Renal cortex interstitium (tissue), 11 donors: ENCODE measurements around the gene SORBS1. TPM values are rescaled to one million over a fixed set of nuclear protein-coding genes. Genes with fewer than 3 reads are reported as not detected.

ENCODE experiments used
- DNase-seq, 11 donors: peaks; one replicate each; pipeline ENCODE4 v3.0.0-alpha.2; 2013; ENCODE audit warnings: low read depth in 9 of 11, low spot score in 4 of 11; ENCODE audit errors: extremely low read depth in 1 of 11
- polyA plus RNA-seq, 3 donors: library from polyadenylated mRNA; unstranded; fragments of 120-200 nt; gene quantifications; one replicate each; pipeline ENCODE4 v1.2.1, GENCODE V29; 2013; ENCODE audit not compliant: insufficient read length in 3 of 3

SORBS1 gene
- polyA plus RNA-seq, 3 donors, result 30.9 to 37.1 (median 35.2) TPM

GRCh38 chr10:95545981-95546380 lies 15.2 kb downstream of the SORBS1 start:
- DNase-seq, result no peak

GRCh38 chr10:95544783-95545500 lies 16.2 kb downstream of the SORBS1 start:
- no peak for DNase-seq

GRCh38 chr10:95543459-95543858 lies 17.7 kb downstream of the SORBS1 start:
- DNase-seq, result no peak

GRCh38 chr10:95542761-95543160 lies 18.4 kb downstream of the SORBS1 start:
- DNase-seq, result no peak

GRCh38 chr10:95542330-95542729 lies 18.8 kb downstream of the SORBS1 start:
- no peak for DNase-seq

GRCh38 chr10:95540514-95541052 lies 20.6 kb downstream of the SORBS1 start:
- no peak for DNase-seq

GRCh38 chr10:95539560-95540284 lies 21.4 kb downstream of the SORBS1 start:
- DNase-seq, result no peak

GRCh38 chr10:95538412-95538811 lies 22.8 kb downstream of the SORBS1 start:
- no peak for DNase-seq

- no peak for DNase-seq
Measured at GRCh38 chr10:95537542-95537927, 23.6 kb downstream of the SORBS1 start.

- no peak for DNase-seq
Measured at GRCh38 chr10:95536894-95537541, 24.2 kb downstream of the SORBS1 start.

- no peak for DNase-seq
Measured at GRCh38 chr10:95536017-95536416, 25.2 kb downstream of the SORBS1 start.

GRCh38 chr10:95535526-95535925 lies 25.6 kb downstream of the SORBS1 start:
- no peak for DNase-seq

- no peak for DNase-seq
Measured at GRCh38 chr10:95533590-95533989, 27.6 kb downstream of the SORBS1 start.

GRCh38 chr10:95532536-95532935 lies 28.6 kb downstream of the SORBS1 start:
- DNase-seq, result no peak

- no peak for DNase-seq
Measured at GRCh38 chr10:95531994-95532399, 29.2 kb downstream of the SORBS1 start.

GRCh38 chr10:95531058-95531809 lies 29.9 kb downstream of the SORBS1 start:
- DNase-seq, result no peak

GRCh38 chr10:95530561-95530960 lies 30.6 kb downstream of the SORBS1 start:
- DNase-seq, result no peak

- DNase-seq, result no peak
Measured at GRCh38 chr10:95530029-95530428, 31.1 kb downstream of the SORBS1 start.

GRCh38 chr10:95526044-95526443 lies 35.1 kb downstream of the SORBS1 start:
- DNase-seq, result no peak
